ENCODE data around the gene ALPG. TPM values are rescaled to one million over a fixed set of nuclear protein-coding genes. Genes with fewer than 3 reads are reported as not detected.
"Not testable (repeated sequence)": the region's sequence is repeated elsewhere in the genome, so short reads cannot be mapped to it uniquely, and the experiment has no call there.

The ALPG gene
- total RNA-seq, 5 donors from 2014 or later (not counting 1 experiment from before 2014, with no cell fraction given) = 0.15 TPM; not detected in 4

DNA sequence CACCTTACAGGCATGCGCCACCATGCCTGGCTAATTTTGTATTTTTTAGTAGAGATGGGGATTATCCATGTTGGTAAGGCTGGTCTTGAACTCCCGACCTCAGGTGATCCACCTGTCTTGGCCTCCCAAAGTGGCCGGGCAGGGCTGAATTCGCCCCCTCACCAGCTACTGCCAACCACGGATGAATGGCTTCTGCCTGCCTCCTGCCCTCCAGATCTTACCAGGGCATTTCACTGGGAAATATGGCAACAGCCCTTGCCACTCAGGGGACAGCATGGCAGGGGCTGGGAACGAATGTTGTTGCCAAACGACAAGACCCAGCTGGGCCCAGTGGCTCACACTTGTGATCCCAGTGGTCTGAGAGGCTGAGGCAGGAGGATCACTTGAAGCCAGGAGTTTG lies 29.9 kb upstream of the ALPG start:
- WGBS (ENCODE audit: insufficient coverage) = 71% methylated on average over 3 of the region's 7 CpGs
- DNase-seq (no peak), ATAC-seq (replicated peaks in 1 of 4) (no peak)
- no peaks in the 10 kb centered on the region for H3K36me3 ChIP-seq (ENCODE audit: control insufficient read depth in 2 of 2, extremely low read depth in 1 of 2, insufficient read depth in 1 of 2, low read length in 1 of 2)
- ChIA-PET CTCF (no interaction called here), POLR2A (no interaction called here)
- no peaks in the 10 kb centered on the region for H3K9me3 Mint-ChIP-seq
- H3K4me3 ChIP-seq (ENCODE audit: control insufficient read depth in 1 of 2, extremely low read depth in 1 of 2, low read length in 1 of 2) = no peak overlapping the region
- no peaks in the 10 kb centered on the region for H3K4me1 Mint-ChIP-seq
- H3K27ac Mint-ChIP-seq = no peak overlapping the region
- H3K27ac ChIP-seq (ENCODE audit: low read length) = no peak overlapping the region
- H3K27me3 Mint-ChIP-seq = peaks cover 0 to 1% of the 10 kb centered on the region in 2 donors
- peaks cover 0 to 4% of the 10 kb centered on the region in 2 experiments for H3K4me1 ChIP-seq (ENCODE audit: control insufficient read depth in 1 of 2, extremely low read depth in 1 of 2, insufficient read depth in 2 of 2, low read length in 2 of 2)
- H3K27me3 ChIP-seq (replicated peaks in 1 of 2; ENCODE audit: control insufficient read depth in 2 of 2, extremely low read depth in 1 of 2, insufficient read depth in 2 of 2, low read length in 1 of 2) = peaks cover under 1 to 29% of the 10 kb centered on the region in 2 experiments
- H3K4me3 Mint-ChIP-seq = no peak overlapping the region
- H3K9me3 ChIP-seq = no peaks in the 10 kb centered on the region
- H3K36me3 Mint-ChIP-seq = no peaks in the 10 kb centered on the region

GRCh38 chr2:232377319-232377718 lies 29.3 kb upstream of the ALPG start:
- H3K27ac ChIP-seq (ENCODE audit: low read length) = no peak overlapping the region
- ATAC-seq (replicated peaks in 1 of 4) (no peak), DNase-seq (no peak)
- H3K4me1 ChIP-seq (ENCODE audit: control insufficient read depth in 1 of 2, extremely low read depth in 1 of 2, insufficient read depth in 2 of 2, low read length in 2 of 2) = peaks cover 0 to 5% of the 10 kb centered on the region in 2 experiments
- H3K36me3 Mint-ChIP-seq = no peaks in the 10 kb centered on the region
- H3K27me3 ChIP-seq (replicated peaks in 1 of 2; ENCODE audit: control insufficient read depth in 2 of 2, extremely low read depth in 1 of 2, insufficient read depth in 2 of 2, low read length in 1 of 2) = peaks cover 2 to 35% of the 10 kb centered on the region in 2 experiments
- 95% methylated on average over 4 of the region's 7 CpGs for WGBS (ENCODE audit: insufficient coverage)
- ChIA-PET POLR2A (interaction anchor here in 1 of 2 donors (0.6 kb wide), 2 partner anchors 14 to 642 kb away, joined by 3 to 6 read pairs; no protein-coding TSS in a partner anchor), CTCF (interaction anchor here in 1 of 2 donors (0.6 kb wide), 1 partner anchor 547 kb away, joined by 3 read pairs; no protein-coding TSS in a partner anchor)
- H3K27ac Mint-ChIP-seq = no peak overlapping the region
- H3K4me1 Mint-ChIP-seq = no peaks in the 10 kb centered on the region
- H3K9me3 ChIP-seq = no peaks in the 10 kb centered on the region
- H3K4me3 Mint-ChIP-seq = no peak overlapping the region
- H3K4me3 ChIP-seq (ENCODE audit: control insufficient read depth in 1 of 2, extremely low read depth in 1 of 2, low read length in 1 of 2) = no peak overlapping the region
- H3K27me3 Mint-ChIP-seq = peaks cover 0 to 7% of the 10 kb centered on the region in 2 donors
- H3K9me3 Mint-ChIP-seq = no peaks in the 10 kb centered on the region
- H3K36me3 ChIP-seq (ENCODE audit: control insufficient read depth in 2 of 2, extremely low read depth in 1 of 2, insufficient read depth in 1 of 2, low read length in 1 of 2) = no peaks in the 10 kb centered on the region

DNA sequence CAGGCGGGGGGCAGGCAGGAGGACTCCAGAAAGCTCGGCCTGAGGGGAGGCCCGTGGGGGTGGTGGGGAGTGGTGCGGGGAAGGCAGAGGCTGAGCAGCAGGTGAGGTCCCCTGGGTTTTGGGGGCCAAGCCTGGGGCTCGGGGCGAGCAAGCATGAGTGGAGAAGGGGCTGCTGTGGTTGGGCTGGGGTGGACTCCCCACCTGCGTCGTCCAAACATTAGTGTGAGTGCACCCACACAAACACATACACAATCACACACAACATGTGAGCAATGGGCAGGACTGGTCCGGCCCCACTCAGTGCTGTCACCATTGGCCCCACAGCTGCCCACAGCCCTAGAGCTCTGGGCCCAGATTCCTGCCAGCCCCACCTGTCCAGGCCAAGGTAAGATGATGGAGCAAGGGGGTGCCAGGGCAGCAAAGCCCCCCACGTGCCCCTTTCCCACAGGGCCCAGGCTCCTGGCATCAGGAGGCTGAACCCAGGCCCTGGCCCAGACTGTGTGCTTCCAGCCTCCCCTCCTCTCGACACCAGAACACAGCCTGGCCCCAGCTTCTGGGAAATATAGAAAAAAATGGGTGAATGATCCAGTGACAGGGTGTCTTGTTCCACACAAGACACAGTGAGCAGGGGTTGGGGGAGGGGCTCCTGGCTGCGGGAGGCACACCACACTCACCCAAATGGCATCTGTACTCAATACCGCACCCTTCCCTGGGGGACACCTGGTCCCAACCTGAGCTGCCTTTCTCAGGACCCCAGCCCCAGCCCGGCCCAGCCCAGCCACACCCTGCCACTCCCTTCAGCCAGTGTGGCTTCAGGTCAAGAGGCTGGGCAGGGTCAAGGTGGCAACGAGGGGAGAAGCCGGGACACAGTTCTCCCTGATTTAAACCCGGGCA lies 28.6 kb upstream of the ALPG start:
- no peak overlapping the region for H3K27ac ChIP-seq (ENCODE audit: low read length)
- no peaks in the 10 kb centered on the region for H3K36me3 ChIP-seq (ENCODE audit: control insufficient read depth in 2 of 2, extremely low read depth in 1 of 2, insufficient read depth in 1 of 2, low read length in 1 of 2)
- H3K27me3 Mint-ChIP-seq = peaks cover 0 to 14% of the 10 kb centered on the region in 2 donors
- POLR2A ChIA-PET = interaction anchor here in 1 of 2 donors (0.6 kb wide), 2 partner anchors 13 to 642 kb away, joined by 3 to 6 read pairs; no protein-coding TSS in a partner anchor
- H3K4me3 Mint-ChIP-seq = no peak overlapping the region
- peaks cover 0 to 5% of the 10 kb centered on the region in 2 experiments for H3K4me1 ChIP-seq (ENCODE audit: control insufficient read depth in 1 of 2, extremely low read depth in 1 of 2, insufficient read depth in 2 of 2, low read length in 2 of 2)
- WGBS (ENCODE audit: insufficient coverage) = 89% methylated on average over 5 of the region's 17 CpGs
- no peaks in the 10 kb centered on the region for H3K4me1 Mint-ChIP-seq
- no peak overlapping the region for H3K27ac Mint-ChIP-seq
- CTCF ChIA-PET = interaction anchor here in 1 of 2 donors (0.6 kb wide), 1 partner anchor 546 kb away, joined by 3 read pairs; no protein-coding TSS in a partner anchor
- H3K9me3 Mint-ChIP-seq = no peaks in the 10 kb centered on the region
- no peak for DNase-seq
- H3K9me3 ChIP-seq = no peaks in the 10 kb centered on the region
- H3K4me3 ChIP-seq (ENCODE audit: control insufficient read depth in 1 of 2, extremely low read depth in 1 of 2, low read length in 1 of 2) = no peak overlapping the region
- H3K36me3 Mint-ChIP-seq = no peaks in the 10 kb centered on the region
- H3K27me3 ChIP-seq (replicated peaks in 1 of 2; ENCODE audit: control insufficient read depth in 2 of 2, extremely low read depth in 1 of 2, insufficient read depth in 2 of 2, low read length in 1 of 2) = peaks cover 2 to 42% of the 10 kb centered on the region in 2 experiments
- ATAC-seq (replicated peaks in 1 of 4) = no peak

- WGBS (ENCODE audit: insufficient coverage) = 87% methylated on average over 8 of the region's 12 CpGs
- DNase-seq; H3K27ac Mint-ChIP-seq; H3K4me1 Mint-ChIP-seq; H3K4me3 Mint-ChIP-seq; H3K36me3 Mint-ChIP-seq; H3K36me3 ChIP-seq (ENCODE audit: control insufficient read depth in 2 of 2, extremely low read depth in 1 of 2, insufficient read depth in 1 of 2, low read length in 1 of 2); H3K4me3 ChIP-seq (ENCODE audit: control insufficient read depth in 1 of 2, extremely low read depth in 1 of 2, low read length in 1 of 2); H3K9me3 ChIP-seq; CTCF ChIA-PET; POLR2A ChIA-PET; H3K9me3 Mint-ChIP-seq; H3K27ac ChIP-seq (ENCODE audit: low read length); H3K4me1 ChIP-seq (ENCODE audit: control insufficient read depth in 1 of 2, extremely low read depth in 1 of 2, insufficient read depth in 2 of 2, low read length in 2 of 2); ATAC-seq (replicated peaks in 1 of 4): not testable (repeated sequence)
- H3K27me3 ChIP-seq (replicated peaks in 1 of 2; ENCODE audit: control insufficient read depth in 2 of 2, extremely low read depth in 1 of 2, insufficient read depth in 2 of 2, low read length in 1 of 2) = peaks cover 2 to 48% of the 10 kb centered on the region in 2 experiments
- peaks cover 0 to 18% of the 10 kb centered on the region in 2 donors for H3K27me3 Mint-ChIP-seq
Measured at GRCh38 chr2:232378735-232379151, 27.9 kb upstream of the ALPG start, which contains the start of gene ALPP. ALPP (plus strand) TSS chr2:232378751; CDS start chr2:232378803, 52 bp downstream.

GRCh38 chr2:232379610-232380590 lies 26.7 kb upstream of the ALPG start:
- DNase-seq; H3K4me3 ChIP-seq (ENCODE audit: control insufficient read depth in 1 of 2, extremely low read depth in 1 of 2, low read length in 1 of 2); H3K4me1 ChIP-seq (ENCODE audit: control insufficient read depth in 1 of 2, extremely low read depth in 1 of 2, insufficient read depth in 2 of 2, low read length in 2 of 2); H3K27ac ChIP-seq (ENCODE audit: low read length); H3K9me3 ChIP-seq; ATAC-seq (replicated peaks in 1 of 4); H3K36me3 Mint-ChIP-seq; H3K36me3 ChIP-seq (ENCODE audit: control insufficient read depth in 2 of 2, extremely low read depth in 1 of 2, insufficient read depth in 1 of 2, low read length in 1 of 2); H3K27ac Mint-ChIP-seq; H3K4me1 Mint-ChIP-seq; H3K4me3 Mint-ChIP-seq; CTCF ChIA-PET; H3K9me3 Mint-ChIP-seq: not testable (repeated sequence)
- H3K27me3 ChIP-seq (replicated peaks in 1 of 2; ENCODE audit: control insufficient read depth in 2 of 2, extremely low read depth in 1 of 2, insufficient read depth in 2 of 2, low read length in 1 of 2) = peaks cover 2 to 53% of the 10 kb centered on the region in 2 experiments
- 89% methylated on average over 11 of the region's 41 CpGs for WGBS (ENCODE audit: insufficient coverage)
- H3K27me3 Mint-ChIP-seq = peaks cover 0 to 30% of the 10 kb centered on the region in 2 donors
- POLR2A ChIA-PET = interaction anchor here in 1 of 2 donors (0.6 kb wide), 1 partner anchor 35 kb away, joined by 3 read pairs; no protein-coding TSS in a partner anchor
